Stimulated activated CD8-positive, alpha-beta memory T cell treated with anti-CD3 and anti-CD28 coated beads, Interleukin-4, amount 100 ng/mL, for 1 hour (primary cell): Measurements from ENCODE around the gene TLE5.
"Not testable (repeated sequence)": the region's sequence is repeated elsewhere in the genome, so short reads cannot be mapped to it uniquely, and the experiment has no call there.

Experiments used
- DNase-seq, 2 donors: peaks; one replicate each; pipeline ENCODE4 v3.0.0-alpha.2; 2020; ENCODE audit warnings: low read depth in 2 of 2, low spot score in 1 of 2

The TLE5 gene

GRCh38 chr19:3096902-3097326 lies 34.6 kb upstream of the TLE5 start:
- DNase-seq: no peak

DNA sequence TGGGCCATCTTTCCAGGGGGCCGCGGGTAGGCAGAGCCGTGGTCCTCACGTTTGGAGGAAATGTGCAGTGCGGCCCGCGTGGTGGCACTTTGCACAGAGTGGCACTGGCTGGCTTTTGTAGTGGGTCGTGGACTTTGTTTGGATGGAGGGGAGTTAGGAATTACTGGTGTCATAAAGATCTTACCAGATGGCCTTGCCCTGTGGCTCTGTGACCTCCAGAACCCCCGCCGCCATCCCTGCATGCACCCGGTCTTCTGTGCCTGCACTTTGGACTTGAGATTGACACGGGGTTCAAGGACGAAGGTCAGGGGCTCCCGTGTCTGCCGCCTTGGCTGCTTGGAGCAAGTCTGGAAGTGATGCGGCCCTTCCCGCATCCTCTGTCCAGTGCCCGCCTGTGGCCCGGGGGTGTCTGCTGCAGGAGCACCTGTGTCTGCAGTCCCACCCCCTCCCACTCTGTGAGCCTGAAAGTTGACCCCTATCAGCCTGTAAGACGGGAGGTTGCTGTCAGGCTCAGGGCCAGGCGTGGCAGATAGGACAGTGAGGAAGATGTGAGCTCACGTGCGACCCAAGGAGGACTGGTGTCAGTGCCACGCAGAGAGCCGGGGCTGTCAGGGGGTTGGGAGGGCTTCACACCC lies 34.1 kb upstream of the TLE5 start:
- no peak for DNase-seq

- peak in 1 of 2 donors; percentile 9 for DNase-seq
Observed at GRCh38 chr19:3095441-3096191, 33.3 kb upstream of the TLE5 start.

DNA sequence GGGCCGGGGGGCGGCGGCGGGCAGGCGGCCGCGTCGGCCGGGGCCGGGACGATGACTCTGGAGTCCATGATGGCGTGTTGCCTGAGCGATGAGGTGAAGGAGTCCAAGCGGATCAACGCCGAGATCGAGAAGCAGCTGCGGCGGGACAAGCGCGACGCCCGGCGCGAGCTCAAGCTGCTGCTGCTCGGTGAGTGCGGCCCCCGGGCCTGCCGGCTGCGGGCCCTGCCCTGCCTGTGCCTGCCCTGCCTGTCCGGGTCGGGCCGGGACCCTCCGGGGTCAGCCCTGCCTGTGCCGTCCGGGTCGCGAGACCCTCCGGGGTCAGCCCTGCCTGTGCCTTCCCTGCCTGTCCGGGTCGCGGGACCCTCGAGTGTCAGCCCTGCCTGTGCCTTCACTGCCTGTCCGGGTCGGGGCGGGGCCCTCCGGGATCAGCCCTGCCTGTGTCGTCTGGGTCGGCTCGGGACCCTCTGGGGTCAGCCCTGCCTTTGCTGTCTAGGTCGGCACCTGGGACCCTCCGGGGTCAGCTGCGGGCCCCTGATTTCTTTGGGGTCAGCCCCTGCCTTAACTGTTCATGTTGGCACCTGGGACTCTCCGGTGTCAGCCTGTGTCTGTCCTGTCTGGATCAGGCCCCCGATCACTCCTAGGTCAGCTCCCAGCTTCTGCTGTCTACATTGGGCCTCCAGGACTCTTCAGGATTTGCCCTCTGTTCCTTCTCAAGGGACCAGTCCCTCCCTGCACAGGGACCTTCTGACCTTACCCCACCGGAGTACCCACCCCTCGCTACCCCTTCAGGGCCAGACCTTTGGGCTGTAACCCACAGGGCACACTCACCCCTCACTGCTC lies 32.5 kb upstream of the TLE5 start:
- DNase-seq: no peak

GRCh38 chr19:3089299-3089855 lies 27.1 kb upstream of the TLE5 start:
- not testable (repeated sequence) for DNase-seq

- DNase-seq: no peak
Observed at GRCh38 chr19:3087769-3088168, 25.5 kb upstream of the TLE5 start.

DNA sequence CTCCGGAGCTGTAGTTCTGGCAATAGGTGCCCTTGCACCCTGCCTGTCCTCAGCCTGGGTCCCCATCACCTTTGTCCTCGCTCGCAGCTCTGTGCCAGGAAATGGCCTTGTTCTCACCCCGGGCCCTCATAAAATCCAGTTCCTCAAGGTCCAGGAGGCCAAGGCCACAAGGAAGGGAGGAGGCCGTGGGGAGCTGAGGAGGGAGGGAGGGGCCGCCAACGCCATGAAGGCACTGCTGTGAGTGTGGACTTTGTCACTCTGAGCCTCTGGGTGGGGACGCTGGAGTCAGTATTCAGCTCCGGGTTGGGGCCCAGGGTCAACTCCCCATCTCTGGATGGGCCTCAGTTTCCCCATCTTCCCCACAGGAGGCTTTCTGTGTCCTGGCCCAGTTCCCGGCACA lies 22.6 kb upstream of the TLE5 start:
- no peak for DNase-seq

DNA sequence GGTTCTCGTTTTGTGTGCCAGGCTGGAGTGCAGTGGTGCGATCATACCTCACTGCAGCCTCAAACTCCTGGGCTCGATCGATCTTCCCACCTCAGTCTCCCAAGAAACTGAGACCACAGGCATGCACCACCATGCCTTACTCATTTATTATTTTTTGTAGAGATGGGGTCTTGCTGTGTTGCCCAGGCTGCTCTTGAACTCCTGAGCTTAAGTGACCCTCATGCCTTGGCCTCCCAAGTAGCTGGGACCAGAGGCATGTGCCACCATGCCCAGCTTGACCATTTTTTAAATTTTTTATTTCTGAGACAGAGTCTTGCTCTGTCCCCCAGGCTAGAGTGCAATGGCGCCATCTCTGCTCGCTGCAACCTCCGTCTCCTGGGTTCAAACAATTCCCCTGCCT lies 21.7 kb upstream of the TLE5 start:
- DNase-seq: no peak

DNA sequence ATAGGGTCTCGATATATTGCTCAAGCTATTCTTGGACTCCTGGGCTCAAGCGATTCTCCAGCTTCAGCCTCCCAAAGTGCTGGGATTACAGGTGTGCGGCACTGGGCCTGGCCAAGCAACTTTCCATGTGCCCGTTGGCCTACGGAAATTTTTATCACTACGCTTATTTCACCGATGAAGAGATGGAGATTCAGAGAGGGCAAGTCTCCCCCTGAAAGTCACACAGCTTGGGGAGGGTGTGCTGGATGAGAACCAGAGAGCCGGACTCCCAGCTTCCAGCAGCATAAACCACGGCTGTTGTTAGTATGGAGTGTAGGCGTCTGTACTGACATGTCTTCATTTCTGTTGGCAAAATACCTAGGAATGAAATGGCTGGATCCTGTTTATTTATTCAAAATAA lies 20.0 kb upstream of the TLE5 start:
- DNase-seq: no peak

GRCh38 chr19:3080286-3080685 lies 18.0 kb upstream of the TLE5 start:
- DNase-seq: no peak

GRCh38 chr19:3079578-3079977 lies 17.3 kb upstream of the TLE5 start:
- DNase-seq: no peak

DNA sequence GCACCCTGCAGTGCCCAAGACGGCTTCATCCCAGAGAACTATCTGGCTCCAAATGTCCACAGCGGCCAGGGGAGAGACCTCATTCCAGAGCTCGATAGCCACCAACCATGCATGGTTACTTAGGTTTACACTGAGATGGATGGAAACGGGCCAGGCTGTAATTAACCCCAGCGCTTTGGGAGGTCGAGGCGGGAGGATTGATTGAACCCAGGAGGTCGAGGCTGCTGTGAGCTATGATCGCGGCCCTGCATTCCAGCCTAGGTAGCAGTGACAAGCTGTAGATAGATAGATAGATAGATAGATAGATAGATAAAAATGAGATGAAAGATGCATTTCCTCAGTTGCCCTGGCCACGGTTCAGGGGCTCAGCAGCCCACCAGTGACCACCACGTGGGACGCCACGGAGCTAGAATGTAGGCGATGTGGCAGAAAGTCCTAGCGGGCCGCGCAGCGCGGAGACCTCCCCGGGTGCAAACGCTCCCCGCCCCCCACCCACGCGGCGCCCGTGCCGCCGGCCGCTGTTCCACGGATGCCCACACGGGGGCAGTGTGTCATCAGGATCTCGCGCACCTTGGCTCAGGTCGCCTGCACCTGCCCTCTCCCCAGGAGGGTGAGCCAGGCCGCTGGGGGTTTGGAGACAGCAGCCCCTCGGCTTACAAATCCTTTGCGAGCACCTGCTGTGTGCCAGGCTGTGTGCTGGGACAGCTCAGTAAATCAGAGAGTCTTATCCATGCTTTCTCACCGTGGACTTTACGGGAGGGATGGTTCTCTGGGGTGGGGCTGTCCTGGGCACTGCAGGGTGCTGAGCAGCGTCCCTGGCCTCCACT lies 13.5 kb upstream of the TLE5 start:
- DNase-seq: peak in 1 of 2 donors; percentile 57

GRCh38 chr19:3073931-3074595 lies 11.8 kb upstream of the TLE5 start:
- no peak for DNase-seq

GRCh38 chr19:3073159-3073563 lies 10.9 kb upstream of the TLE5 start:
- no peak for DNase-seq

- DNase-seq: no peak
Observed at GRCh38 chr19:3071768-3072167, 9.5 kb upstream of the TLE5 start.

- no peak for DNase-seq
Observed at GRCh38 chr19:3068071-3068470, 5.8 kb upstream of the TLE5 start.

GRCh38 chr19:3067563-3067962 lies 5.3 kb upstream of the TLE5 start:
- DNase-seq: no peak

DNA sequence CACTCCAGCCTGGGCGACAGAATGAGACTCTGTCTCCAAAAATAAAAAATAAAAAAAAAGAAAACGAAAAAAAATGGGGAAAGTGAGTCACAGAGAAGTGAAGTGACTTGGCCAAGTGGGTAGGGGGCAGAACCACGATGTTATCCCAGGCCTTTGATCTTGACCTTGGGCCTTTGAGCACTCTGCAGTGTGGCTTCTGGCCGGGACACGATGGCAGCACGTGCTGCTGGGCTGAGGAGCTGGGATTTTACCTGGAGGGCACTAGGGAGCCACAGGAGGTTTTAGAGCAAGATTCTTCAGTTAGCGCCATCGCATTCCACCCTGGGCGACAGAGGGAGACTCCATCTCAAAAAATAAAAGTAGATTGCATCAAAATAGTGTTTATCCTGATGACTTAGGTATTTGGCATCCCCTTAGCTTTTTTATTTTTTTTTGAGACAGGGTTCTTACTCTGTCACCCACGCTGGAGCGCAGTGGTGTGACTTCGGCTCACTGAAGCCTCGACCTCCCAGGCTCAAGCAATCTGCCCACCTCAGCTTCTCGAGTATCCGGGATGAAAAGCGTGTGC lies 4.3 kb upstream of the TLE5 start:
- no peak for DNase-seq

DNA sequence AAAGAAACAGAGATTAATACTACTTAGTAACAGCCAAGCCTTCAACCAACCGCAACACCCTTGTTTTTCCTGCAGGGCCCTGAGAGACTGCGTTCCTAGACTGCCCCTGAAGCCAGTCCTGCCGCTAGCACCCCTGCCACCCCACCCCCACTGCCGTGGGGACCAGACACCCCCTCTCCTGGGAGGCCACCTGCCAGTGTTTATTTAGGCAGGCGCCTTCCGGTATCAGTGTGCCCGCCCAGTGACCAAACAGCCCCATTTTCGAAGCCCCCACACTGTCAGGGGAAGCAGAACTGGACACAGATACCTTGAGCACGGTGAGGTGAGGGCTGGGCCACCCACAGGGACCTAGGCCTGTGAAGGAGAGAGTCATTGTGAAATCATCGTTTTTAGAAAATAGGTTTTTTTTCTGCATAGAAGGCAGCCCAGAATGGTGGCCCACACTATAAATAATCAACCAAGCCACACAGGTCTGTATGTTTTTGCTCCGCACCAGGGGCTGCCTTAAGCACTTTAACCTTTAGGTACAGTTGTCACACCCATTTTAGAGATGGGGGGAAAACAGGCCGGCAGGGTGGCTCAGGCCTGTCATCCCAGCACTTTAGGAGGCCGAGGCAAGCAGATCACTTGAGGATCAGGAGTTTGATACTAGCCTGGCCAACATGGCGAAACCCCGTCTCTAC lies 3.5 kb upstream of the TLE5 start:
- DNase-seq: no peak

- DNase-seq: no peak
Observed at GRCh38 chr19:3064011-3064330, 1.7 kb upstream of the TLE5 start.
